Transverse colon (tissue), 4 donors: ENCODE measurements around the gene FAM117B.

ENCODE experiments used
- EP300 ChIP-seq: sonication (generic); formaldehyde crosslinking; IDR thresholded peaks from one replicate; pipeline ENCODE4 v1.6.1; 2017; ENCODE audit warnings: antibody characterized with exemption, low read depth
- POLR2A ChIP-seq: fragments of 450-650 bp; IDR thresholded peaks from one replicate; pipeline ENCODE4 v1.6.1; 2016; ENCODE audit warnings: antibody characterized with exemption, mild to moderate bottlenecking, moderate library complexity
- POLR2AphosphoS5 ChIP-seq, 3 donors: sonication (generic); formaldehyde crosslinking; IDR thresholded peaks; one replicate each; pipeline ENCODE4 v1.6.1; 2016; ENCODE audit warnings: antibody characterized with exemption in 3 of 3
- TF ChIP-seq, protein P1 (sequence below), 5 experiments: fragments of 200-600 bp in 3 of 5; fragments of 450-650 bp in 2 of 5; sonication (generic) in 3 of 5; IDR thresholded peaks; 1 replicate in 2 of 5; 2 replicates in 3 of 5; pipeline ENCODE4 v1.5.1; 2016 to 2017; ENCODE audit warnings: antibody characterized with exemption in 5 of 5, inconsistent platforms in 3 of 5, mild to moderate bottlenecking in 2 of 5, moderate library complexity in 1 of 5

DNA sequence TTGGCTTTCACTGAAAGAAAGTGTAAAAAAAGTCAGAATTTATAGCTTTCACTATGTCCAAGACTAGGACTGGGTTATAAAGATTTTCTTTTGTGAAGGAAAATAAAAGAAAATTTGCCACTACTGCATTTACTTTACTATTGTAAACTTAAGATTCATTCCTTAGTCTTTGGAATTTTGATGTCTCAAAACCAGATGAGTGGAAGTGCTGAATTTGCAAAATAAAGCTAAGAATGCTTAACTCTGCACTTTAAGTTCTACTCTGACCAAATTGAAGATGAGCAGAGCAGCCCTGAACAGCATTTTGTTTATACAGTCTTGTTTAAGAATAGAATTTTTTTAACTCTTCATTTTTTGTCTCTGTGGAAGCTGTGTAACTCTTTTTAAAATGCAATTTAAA lies 134.4 kb downstream of the FAM117B start:
- TF ChIP-seq POLR2A (no peak), POLR2AphosphoS5 (IDR thresholded peaks at IDR 0.05) (no peak), EP300 (no peak)
- TF ChIP-seq, protein P1, sequence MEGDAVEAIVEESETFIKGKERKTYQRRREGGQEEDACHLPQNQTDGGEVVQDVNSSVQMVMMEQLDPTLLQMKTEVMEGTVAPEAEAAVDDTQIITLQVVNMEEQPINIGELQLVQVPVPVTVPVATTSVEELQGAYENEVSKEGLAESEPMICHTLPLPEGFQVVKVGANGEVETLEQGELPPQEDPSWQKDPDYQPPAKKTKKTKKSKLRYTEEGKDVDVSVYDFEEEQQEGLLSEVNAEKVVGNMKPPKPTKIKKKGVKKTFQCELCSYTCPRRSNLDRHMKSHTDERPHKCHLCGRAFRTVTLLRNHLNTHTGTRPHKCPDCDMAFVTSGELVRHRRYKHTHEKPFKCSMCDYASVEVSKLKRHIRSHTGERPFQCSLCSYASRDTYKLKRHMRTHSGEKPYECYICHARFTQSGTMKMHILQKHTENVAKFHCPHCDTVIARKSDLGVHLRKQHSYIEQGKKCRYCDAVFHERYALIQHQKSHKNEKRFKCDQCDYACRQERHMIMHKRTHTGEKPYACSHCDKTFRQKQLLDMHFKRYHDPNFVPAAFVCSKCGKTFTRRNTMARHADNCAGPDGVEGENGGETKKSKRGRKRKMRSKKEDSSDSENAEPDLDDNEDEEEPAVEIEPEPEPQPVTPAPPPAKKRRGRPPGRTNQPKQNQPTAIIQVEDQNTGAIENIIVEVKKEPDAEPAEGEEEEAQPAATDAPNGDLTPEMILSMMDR (IDR thresholded peaks at IDR 0.05): no peak
